ENCODE results near the gene NTM. TPM values are rescaled to one million over a fixed set of nuclear protein-coding genes. Genes with fewer than 3 reads are reported as not detected.

The NTM gene
- polyA plus RNA-seq, 1 donor (not counting 4 experiments of a cell fraction or from before 2014, with no cell fraction given): 47.9 TPM

- no peaks in the 10 kb centered on the region for H3K36me3 ChIP-seq (ENCODE audit: control insufficient read depth in 2 of 2, extremely low read depth in 1 of 2, insufficient read depth in 2 of 2, low read length in 2 of 2)
- no peaks in the 10 kb centered on the region for H4K20me1 ChIP-seq (ENCODE audit: control insufficient read depth, extremely low read depth, insufficient read depth, low read length)
- H3K27ac ChIP-seq (ENCODE audit: control insufficient read depth, insufficient read depth, low read length): no peak overlapping the region
- no peak for DNase-seq (ENCODE audit: low read depth, low spot score)
- no peak for TF ChIP-seq EZH2 (IDR thresholded peaks at IDR 0.05; ENCODE audit: low read length)
- no peak for TF ChIP-seq CTCF (optimal IDR thresholded peaks at IDR 0.05 in 1 of 3, IDR thresholded peaks at IDR 0.05 in 1 of 3, conservative IDR thresholded peaks at IDR 0.05 in 1 of 3; ENCODE audit: extremely low read depth in 1 of 3, insufficient read depth in 2 of 3, low read length in 3 of 3)
- FAIRE-seq: no peak
- H3K4me2 ChIP-seq (ENCODE audit: control insufficient read depth, extremely low read depth, insufficient read depth, low read depth, low read length): no peak overlapping the region
- H3K9me1 ChIP-seq (ENCODE audit: control insufficient read depth, extremely low read depth, insufficient read depth, low read length): no peaks in the 10 kb centered on the region
- H3K79me2 ChIP-seq (ENCODE audit: control insufficient read depth, insufficient read depth, low read length): no peaks in the 10 kb centered on the region
- no peaks in the 10 kb centered on the region for H3K9me3 ChIP-seq (ENCODE audit: control insufficient read depth, low read depth, low read length)
- H3K4me3 ChIP-seq (ENCODE audit: control insufficient read depth in 2 of 3, extremely low read depth in 1 of 3, insufficient read depth in 2 of 3, low read depth in 1 of 3, low read length in 3 of 3): no peak overlapping the region
- no peaks in the 10 kb centered on the region for H3K27me3 ChIP-seq (ENCODE audit: control insufficient read depth, extremely low read depth, insufficient read depth, low read length)
- H3K4me1 ChIP-seq (ENCODE audit: control insufficient read depth, extremely low read depth, insufficient read depth, low read length): no peaks in the 10 kb centered on the region
- H3K9ac ChIP-seq (ENCODE audit: control insufficient read depth, extremely low read depth, insufficient read depth, low read length): no peak overlapping the region
- dilution Hi-C loops (cut with MboI; ENCODE audit: extremely low pct_ligation_motif_present, low sequenced_read_pairs): no loop called here
- H2AFZ ChIP-seq (ENCODE audit: control insufficient read depth, low read length): no peak overlapping the region
These were observed 883.3 kb downstream of the NTM start for GRCh38 chr11:132253469-132254264.

- Histone ChIP-seq H3K27me3 (ENCODE audit: control insufficient read depth, extremely low read depth, insufficient read depth, low read length) (no peaks in the 10 kb centered on the region), H2AFZ (ENCODE audit: control insufficient read depth, low read length) (no peak overlapping the region), H3K4me3 (ENCODE audit: control insufficient read depth in 2 of 3, extremely low read depth in 1 of 3, insufficient read depth in 2 of 3, low read depth in 1 of 3, low read length in 3 of 3) (no peak overlapping the region), H4K20me1 (ENCODE audit: control insufficient read depth, extremely low read depth, insufficient read depth, low read length) (no peaks in the 10 kb centered on the region), H3K9me1 (ENCODE audit: control insufficient read depth, extremely low read depth, insufficient read depth, low read length) (no peaks in the 10 kb centered on the region), H3K36me3 (ENCODE audit: control insufficient read depth in 2 of 2, extremely low read depth in 1 of 2, insufficient read depth in 2 of 2, low read length in 2 of 2) (no peaks in the 10 kb centered on the region), H3K4me1 (ENCODE audit: control insufficient read depth, extremely low read depth, insufficient read depth, low read length) (no peaks in the 10 kb centered on the region), H3K9ac (ENCODE audit: control insufficient read depth, extremely low read depth, insufficient read depth, low read length) (no peak overlapping the region), H3K4me2 (ENCODE audit: control insufficient read depth, extremely low read depth, insufficient read depth, low read depth, low read length) (no peak overlapping the region), H3K9me3 (ENCODE audit: control insufficient read depth, low read depth, low read length) (no peaks in the 10 kb centered on the region), H3K79me2 (ENCODE audit: control insufficient read depth, insufficient read depth, low read length) (no peaks in the 10 kb centered on the region), H3K27ac (ENCODE audit: control insufficient read depth, insufficient read depth, low read length) (no peak overlapping the region)
- no peak for DNase-seq (ENCODE audit: low read depth, low spot score)
- FAIRE-seq: no peak
- no peak for TF ChIP-seq CTCF (optimal IDR thresholded peaks at IDR 0.05 in 1 of 3, IDR thresholded peaks at IDR 0.05 in 1 of 3, conservative IDR thresholded peaks at IDR 0.05 in 1 of 3; ENCODE audit: extremely low read depth in 1 of 3, insufficient read depth in 2 of 3, low read length in 3 of 3)
- no peak for TF ChIP-seq EZH2 (IDR thresholded peaks at IDR 0.05; ENCODE audit: low read length)
- dilution Hi-C loops (cut with MboI; ENCODE audit: extremely low pct_ligation_motif_present, low sequenced_read_pairs): no loop called here
These were observed 884.5 kb downstream of the NTM start for GRCh38 chr11:132254906-132255305.
